GM21737 (cell line): ENCODE data around the gene MOB2.

Experiments used
- ATAC-seq: cut with Tn5 transposase; IDR thresholded peaks from one replicate; pipeline ENCODE4 v1.9.1; 2021; ENCODE audit warnings: mild to moderate bottlenecking, moderate library complexity; ENCODE audit not compliant: unreplicated experiment

MOB2 gene

DNA sequence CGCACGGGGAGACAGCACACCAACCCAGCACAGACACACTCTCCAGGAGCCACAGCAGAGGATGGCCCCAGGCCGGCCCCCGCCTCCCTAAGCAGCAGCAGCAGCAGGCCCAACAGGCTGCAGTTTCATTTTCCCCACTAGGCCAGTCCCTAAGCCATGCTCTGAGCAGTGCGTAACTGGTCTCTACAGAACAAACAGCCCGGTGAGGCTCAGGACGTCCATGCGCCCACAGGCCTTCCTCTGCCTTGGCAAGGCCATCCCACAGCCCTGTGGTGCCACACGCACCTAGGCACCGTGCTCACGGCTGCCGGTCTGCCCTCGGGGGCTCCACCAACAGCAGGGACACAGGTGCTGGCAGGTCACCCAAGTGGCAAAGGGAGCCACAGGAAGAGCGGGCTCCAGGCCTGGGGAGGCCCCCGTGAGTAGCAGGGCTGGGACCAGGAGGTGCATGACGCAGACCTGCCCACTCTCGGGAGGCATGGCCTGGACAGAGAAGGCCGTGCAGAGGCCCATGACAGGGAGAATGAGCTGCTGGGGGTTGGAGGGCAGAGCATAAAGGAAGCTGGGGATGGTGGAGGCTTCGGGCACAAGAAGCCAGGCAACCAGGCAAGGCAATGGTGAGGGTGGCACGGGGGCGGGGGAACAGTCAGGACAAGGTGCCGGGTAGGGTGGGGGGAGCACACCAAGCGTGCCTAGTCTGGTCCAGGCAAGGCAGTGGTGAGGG is 1.4 kb upstream of the MOB2 start:
- ATAC-seq: no peak

DNA sequence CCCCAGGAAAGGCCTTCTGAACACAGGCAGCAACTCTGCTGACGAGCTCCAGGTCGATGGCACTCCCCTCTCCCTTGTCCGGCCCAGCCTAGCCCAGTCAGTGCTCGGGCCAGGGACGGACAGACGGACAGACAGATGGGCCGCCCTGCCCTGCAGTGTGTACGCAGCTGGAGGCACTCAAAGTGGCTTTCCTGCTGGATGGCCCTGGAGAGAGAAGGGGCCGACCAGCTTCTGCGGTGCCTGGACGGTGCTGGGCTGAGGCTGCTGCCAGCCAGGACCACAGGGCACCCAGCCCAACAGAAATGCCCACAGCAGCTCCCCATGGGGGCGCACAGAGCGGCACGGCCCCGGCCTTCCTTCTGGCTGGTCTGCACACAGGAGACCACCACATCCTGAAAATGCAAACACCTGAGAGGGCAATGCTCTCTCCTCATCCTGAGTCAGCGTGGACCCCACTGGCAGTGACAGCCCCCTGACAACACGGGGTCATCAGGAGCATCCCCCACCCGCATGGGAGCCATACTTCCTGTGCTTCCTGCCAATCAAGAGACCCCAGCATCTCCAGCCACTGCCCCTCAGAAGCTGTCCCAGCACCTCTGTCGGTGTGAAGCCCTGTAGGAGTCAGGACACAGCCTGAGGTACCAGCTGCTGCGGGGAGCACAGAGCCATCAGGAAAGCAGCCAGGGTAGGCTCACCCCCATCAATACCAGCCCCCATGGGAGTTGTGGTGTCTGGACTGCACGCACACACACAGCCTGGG is 692 bp upstream of the MOB2 start:
- no peak for ATAC-seq

DNA sequence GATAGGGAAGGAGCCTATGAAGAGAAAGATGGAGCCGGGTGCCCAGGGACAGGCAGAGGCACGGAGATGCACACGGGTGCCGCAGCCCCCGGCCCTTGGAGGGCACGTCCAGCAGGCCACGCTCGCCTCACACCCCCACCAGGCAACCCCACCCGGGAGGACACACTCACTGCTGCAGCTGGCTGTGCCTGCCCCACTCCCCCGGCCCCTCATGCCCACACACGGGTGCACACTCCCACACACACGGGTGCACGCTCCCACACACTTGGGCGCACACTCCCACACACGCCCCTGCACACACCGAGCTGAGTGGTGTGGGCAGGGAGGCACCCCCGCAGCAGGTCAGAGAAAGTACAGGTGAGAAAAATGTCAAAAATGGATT is 1.1 kb downstream of the MOB2 start:
- no peak for ATAC-seq

GRCh38 chr11:1484695-1485503 is 1.7 kb downstream of the MOB2 start:
- ATAC-seq: no peak

- ATAC-seq: no peak
Measured at GRCh38 chr11:1484061-1484671, 2.4 kb downstream of the MOB2 start.

DNA sequence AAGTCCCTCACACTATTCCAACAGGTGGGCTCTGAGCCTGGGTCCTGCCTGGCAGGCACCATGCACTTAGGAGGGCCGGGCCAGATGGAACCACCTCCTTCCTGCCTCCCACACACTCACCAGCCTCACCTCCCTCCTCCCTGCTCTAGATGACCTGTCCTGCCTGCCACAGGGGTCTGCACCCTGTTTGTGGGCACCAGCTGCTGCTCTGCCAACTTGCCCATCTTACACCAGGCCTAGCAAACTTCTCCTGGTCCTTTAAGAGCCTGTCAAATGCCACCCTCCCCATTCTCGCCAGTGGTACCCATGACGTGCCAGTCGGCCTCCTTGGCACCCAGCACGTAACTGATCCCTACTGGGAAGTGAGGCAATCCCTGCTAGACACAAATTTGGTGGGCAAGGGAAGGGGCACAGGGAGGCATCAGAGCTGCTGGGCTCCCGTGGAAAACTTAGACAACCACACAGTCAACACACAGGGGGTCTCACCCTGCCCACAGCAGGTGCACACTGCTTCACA is 3.1 kb downstream of the MOB2 start:
- no peak for ATAC-seq

- ATAC-seq: no peak
Measured at GRCh38 chr11:1482581-1483444, 3.8 kb downstream of the MOB2 start.

DNA sequence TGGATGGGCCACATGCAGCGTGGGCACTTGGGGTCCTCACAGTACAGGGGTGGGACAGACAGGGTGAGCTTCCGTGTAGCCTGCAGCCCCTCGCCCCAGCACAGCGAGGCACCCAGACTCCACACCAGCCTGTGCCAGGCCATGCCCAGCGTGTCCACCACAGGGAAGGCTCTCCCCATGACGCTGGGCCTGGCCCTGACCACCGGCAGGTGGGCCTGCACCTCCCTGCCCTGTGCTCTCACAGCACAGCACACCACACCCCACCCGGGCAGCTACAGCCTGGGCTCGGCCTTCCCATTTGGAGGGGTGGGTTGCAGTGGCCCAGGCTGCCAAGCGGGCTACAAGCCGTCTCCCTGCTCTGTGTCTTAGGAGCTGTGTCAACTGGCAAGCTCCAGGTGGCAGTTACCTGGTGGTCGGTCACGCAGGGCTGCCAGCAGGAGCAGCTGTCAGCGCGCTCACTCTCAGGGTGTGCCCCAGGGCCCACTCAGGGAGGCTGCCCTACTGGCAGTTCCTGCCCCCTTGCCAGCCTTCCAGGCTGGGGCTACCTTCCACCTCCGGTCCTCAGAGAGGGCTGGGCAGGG is 4.6 kb downstream of the MOB2 start:
- ATAC-seq: no peak

DNA sequence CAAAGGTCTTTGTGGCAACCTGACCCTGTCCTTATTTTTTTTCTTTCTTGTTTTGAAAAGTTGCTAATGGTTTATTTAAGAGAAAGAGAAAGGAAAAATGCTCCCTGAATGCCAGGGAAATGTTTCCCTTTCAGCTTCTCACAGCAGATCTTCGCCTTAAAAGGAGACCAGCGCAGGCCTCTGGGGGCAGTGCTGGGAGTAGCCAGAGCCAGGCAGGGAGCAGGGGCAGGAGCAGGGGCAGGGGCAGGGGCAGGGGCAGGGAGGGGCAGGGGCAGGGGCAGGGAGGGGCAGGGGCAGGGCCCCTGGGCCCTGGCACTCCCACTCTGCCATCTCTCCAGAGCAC is 5.1 kb downstream of the MOB2 start:
- ATAC-seq: no peak

- no peak for ATAC-seq
Measured at GRCh38 chr11:1480555-1481482, 5.8 kb downstream of the MOB2 start.

DNA sequence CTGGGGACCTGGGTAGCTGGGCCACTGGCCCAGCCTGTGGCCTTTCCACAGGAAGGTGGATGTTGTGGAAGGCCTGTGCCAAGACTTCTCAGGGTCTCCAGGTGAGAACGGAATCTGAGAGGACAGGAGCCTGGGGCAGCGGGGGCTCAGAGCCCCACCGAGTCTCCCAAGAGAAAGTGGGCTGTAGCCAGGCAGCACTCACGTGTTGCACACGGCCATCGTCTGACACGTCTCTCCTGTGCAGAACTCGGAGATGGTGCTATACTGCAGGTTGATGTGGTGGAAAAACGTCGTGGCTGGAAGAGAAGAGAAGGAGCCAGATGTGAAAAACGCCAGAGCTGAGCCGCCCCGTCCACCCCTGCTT is 6.4 kb downstream of the MOB2 start:
- ATAC-seq: no peak

DNA sequence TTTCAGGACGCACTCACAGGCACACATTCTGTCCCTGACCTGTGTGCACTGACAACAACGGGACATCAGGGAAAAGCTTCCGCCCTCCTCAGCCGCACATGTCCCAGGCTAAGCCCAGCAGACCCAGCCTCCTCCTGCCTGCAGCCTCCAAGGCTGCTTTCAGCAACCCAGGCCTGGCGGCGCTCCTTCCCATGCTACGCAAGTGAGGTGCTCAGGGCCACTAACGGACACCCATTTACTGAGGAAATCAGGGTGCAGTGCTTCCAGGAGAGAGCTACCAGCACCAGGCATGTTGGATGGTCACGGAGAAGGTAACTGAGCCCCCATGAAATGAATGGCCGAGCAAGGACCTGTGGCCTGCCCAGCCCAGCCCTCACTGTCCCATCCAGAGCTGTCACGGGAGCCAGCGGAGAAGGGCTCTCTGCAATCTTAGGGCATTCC is 6.9 kb downstream of the MOB2 start:
- no peak for ATAC-seq

DNA sequence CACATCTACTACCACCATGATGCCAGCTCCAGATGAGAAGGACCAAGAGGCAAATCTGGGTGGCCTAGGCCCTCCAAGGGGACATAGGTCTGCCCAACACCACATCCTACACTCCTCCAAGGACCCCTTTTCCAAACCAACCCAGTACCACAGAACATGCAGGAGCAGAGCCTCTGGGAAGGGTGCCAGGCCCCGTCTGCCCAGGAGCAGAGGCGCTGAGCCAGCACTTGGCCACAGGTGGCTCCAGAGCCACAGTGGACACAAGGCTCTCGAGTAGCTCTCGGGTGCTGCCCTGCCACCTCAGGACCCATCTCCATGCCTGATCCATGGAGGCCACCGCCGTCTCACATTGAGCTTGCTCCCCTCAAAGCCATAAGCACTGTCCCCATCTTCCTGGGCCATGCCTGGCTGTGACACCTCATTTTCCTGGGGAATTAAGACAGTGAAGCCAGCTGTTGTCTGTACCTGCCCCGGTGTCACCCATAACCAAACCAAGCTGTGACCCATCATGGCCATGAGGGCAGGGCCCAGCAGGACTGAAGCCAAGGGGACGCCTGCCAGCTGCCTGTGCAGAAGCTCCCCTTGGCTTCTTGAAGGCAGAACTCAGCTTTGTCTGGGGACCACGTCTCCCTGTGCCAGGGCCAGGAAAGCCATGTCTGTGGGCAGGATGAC is 7.4 kb downstream of the MOB2 start:
- no peak for ATAC-seq

- ATAC-seq: no peak
Measured at GRCh38 chr11:1478544-1478943, 8.0 kb downstream of the MOB2 start.

GRCh38 chr11:1478011-1478410 is 8.6 kb downstream of the MOB2 start:
- no peak for ATAC-seq

DNA sequence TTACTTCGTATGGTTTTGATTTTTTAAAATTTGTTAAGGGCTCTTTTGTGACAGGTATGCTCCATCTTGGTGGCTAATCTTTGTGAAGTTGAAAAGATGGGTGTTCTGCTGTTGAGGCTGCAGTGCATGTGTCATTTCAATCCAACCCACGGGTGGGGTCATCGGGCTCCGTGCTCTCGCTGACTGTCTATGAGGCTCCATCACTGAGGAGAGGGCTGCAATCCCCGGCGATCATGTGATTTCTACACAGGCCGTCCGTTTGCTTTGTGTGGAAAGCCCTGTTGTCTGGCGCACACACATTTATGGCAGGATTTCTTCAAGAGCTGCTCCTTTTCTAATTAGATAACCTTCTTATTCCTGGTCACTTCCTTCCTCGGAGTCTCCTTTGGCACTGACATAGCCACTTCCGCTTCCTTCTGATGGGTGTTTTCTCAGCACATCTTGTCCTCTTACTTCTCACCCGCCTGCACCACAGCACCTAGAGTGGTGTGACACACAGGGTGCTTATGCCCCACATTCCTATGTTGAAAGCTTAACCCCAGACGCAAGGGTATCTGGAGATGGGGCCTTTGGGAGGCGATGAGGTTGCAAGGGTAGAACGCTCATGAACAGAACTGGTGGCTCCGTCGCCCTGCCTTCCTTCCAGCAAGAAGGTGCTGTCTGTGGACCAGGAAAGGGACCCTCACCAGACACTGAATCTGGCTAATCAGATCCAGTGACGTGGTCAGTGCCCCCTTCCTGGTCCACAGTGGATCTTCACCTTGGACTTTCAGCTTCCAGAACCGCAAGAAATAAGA is 9.4 kb downstream of the MOB2 start:
- ATAC-seq: no peak

DNA sequence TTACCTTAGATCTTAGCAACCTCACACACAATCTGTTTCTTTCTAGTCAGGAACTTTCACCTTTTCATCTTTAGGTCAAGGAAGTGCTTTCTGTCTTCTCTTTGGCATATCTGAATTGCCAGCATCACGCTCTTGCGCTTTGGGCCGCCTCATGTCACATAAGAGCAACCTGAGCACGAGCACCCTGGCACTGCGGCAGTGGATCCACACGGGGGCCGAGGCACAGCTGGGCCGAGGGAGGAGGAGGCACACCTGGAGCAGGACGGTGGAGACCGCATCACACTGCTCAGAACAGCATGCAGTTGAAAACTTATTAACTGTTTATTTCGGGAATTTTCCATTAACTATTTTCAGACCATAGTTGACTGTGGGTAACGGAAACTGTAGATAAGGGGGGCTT is 10.7 kb downstream of the MOB2 start:
- no peak for ATAC-seq

GRCh38 chr11:1473786-1474185 is 12.8 kb downstream of the MOB2 start:
- no peak for ATAC-seq
